ENCODE measurements around the gene WDR13. TPM values are rescaled to one million over a fixed set of nuclear protein-coding genes. Genes with fewer than 3 reads are reported as not detected.

Gene WDR13
- total RNA-seq, 1 experiment from 2014 or later = 91.3 TPM

DNA sequence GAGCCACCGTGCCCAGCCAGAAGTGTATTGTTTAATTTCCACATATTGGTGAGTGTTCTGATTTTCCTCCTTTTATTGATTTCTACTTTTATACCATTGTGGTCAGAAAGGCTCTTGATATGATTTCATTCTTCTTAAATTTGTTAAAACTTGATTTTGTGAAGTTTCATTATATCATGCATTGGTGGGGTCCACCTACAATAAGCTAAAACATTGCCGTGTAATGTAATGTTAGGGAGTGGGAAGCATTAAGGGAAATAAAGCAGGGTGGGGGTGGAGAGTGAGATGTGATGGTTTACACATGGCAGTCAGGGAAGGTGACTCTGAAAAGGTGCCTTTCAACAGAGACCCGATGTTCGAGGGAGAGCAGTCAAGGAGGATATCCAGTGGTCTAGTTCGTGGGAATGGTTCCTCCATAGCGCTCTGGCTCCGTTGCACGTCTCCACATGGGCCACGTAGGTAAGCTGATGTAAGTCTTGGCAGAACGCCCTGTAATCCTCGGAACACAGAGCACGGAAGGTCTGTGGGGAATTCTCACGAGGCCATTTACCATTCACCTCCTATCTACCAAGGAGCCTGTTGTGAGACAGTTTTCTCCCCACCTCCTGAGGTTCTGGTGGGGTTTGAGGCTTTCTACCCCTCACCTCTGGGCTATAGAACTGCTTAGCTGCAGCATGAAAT is 7.7 kb upstream of the WDR13 start:
- POLR2A ChIA-PET = no interaction called here
- H3K36me3 ChIP-seq (ENCODE audit: control insufficient read depth, insufficient read depth, low read length) = no peaks in the 10 kb centered on the region
- no TSS peak for BruUV-seq (replicated peaks)
- CTCF ChIA-PET = no interaction called here
- no peaks in the 10 kb centered on the region for H3K27me3 ChIP-seq (ENCODE audit: control insufficient read depth, insufficient read depth, low read length)
- in situ Hi-C loops (cut with HindIII; ENCODE audit: low pct_unique_long_range_greater_than_20kb, low sequenced_read_pairs) (no loop called here), intact Hi-C loops (cut with micrococcal nuclease; ENCODE audit: unreplicated experiment) (no loop called here)
- no peak overlapping the region for H3K27ac ChIP-seq (ENCODE audit: low read length)
- H3K9me3 ChIP-seq (ENCODE audit: control insufficient read depth, insufficient read depth, low read depth, low read length) = no peaks in the 10 kb centered on the region
- no peak for ATAC-seq
- no peak for DNase-seq (ENCODE audit: low read depth, low spot score)
- no peak overlapping the region for H3K4me3 ChIP-seq (ENCODE audit: low read depth in 2 of 2, low read length in 2 of 2)
- TF ChIP-seq, protein P1, sequence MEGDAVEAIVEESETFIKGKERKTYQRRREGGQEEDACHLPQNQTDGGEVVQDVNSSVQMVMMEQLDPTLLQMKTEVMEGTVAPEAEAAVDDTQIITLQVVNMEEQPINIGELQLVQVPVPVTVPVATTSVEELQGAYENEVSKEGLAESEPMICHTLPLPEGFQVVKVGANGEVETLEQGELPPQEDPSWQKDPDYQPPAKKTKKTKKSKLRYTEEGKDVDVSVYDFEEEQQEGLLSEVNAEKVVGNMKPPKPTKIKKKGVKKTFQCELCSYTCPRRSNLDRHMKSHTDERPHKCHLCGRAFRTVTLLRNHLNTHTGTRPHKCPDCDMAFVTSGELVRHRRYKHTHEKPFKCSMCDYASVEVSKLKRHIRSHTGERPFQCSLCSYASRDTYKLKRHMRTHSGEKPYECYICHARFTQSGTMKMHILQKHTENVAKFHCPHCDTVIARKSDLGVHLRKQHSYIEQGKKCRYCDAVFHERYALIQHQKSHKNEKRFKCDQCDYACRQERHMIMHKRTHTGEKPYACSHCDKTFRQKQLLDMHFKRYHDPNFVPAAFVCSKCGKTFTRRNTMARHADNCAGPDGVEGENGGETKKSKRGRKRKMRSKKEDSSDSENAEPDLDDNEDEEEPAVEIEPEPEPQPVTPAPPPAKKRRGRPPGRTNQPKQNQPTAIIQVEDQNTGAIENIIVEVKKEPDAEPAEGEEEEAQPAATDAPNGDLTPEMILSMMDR (IDR thresholded peaks at IDR 0.05) = no peak
- no peak for TF ChIP-seq SIN3A (IDR thresholded peaks at IDR 0.05; ENCODE audit: borderline replicate concordance, insufficient read depth, low read depth, low read length)
- TF ChIP-seq, protein P2, sequence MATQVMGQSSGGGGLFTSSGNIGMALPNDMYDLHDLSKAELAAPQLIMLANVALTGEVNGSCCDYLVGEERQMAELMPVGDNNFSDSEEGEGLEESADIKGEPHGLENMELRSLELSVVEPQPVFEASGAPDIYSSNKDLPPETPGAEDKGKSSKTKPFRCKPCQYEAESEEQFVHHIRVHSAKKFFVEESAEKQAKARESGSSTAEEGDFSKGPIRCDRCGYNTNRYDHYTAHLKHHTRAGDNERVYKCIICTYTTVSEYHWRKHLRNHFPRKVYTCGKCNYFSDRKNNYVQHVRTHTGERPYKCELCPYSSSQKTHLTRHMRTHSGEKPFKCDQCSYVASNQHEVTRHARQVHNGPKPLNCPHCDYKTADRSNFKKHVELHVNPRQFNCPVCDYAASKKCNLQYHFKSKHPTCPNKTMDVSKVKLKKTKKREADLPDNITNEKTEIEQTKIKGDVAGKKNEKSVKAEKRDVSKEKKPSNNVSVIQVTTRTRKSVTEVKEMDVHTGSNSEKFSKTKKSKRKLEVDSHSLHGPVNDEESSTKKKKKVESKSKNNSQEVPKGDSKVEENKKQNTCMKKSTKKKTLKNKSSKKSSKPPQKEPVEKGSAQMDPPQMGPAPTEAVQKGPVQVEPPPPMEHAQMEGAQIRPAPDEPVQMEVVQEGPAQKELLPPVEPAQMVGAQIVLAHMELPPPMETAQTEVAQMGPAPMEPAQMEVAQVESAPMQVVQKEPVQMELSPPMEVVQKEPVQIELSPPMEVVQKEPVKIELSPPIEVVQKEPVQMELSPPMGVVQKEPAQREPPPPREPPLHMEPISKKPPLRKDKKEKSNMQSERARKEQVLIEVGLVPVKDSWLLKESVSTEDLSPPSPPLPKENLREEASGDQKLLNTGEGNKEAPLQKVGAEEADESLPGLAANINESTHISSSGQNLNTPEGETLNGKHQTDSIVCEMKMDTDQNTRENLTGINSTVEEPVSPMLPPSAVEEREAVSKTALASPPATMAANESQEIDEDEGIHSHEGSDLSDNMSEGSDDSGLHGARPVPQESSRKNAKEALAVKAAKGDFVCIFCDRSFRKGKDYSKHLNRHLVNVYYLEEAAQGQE (IDR thresholded peaks at IDR 0.05; ENCODE audit: insufficient read depth in 1 of 2, low read depth in 2 of 2, low read length in 1 of 2) = no peak
- no peak for TF ChIP-seq POLR2AphosphoS5 (IDR thresholded peaks at IDR 0.05; ENCODE audit: low read depth, low read length)
- no peak for TF ChIP-seq TCF7L2 (IDR thresholded peaks at IDR 0.05; ENCODE audit: low read depth, low read length)
- peaks cover 3% of the 10 kb centered on the region; the same call in 1 of the 2 replicates for H3K4me1 ChIP-seq (ENCODE audit: control insufficient read depth, insufficient read depth, low read length)

DNA sequence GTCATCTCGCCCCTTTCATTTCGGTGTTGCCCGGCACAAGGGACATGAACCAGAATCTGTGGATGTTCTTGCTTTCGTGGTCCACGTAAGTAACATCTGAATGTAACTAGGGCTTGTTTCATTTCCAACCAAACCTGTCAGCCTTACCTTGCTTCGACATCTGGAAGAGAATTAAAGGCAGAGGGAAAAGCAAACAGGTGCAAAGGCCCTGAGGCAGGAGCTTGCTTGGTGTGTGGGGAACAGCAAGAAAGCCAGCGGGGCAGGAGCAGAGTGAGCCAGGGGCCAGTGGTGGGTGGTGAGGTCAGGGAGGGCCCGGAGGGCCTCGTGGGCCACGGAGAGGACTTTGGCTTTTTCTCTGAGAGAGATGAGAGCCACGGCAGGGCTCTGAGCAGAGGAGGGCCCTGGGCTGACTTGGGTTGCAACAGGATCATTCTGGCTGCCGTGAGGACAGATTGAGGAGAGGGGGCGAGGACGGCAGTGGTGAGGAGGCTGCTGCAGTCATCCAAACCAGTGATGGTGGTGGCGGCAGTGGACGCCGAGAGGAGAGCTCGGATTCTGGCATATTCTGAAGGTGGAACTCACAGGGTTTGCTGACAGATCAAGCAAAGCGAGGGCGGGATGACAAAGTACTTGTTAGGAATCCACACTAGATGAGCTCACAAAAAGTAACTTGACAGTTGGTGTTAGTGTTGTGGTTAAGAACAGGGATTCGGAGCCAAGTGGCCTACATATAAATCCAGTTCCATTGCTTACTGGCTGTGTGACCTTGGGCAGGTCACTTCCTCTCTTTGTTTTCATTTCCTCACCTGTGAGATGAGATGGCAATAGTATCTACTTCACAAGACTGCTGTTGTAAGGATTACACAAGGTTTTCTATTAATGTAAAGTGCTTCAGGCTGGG is 6.8 kb upstream of the WDR13 start:
- TF ChIP-seq, protein P1 (IDR thresholded peaks at IDR 0.05) = no peak
- TF ChIP-seq TCF7L2 (IDR thresholded peaks at IDR 0.05; ENCODE audit: low read depth, low read length) (no peak), SIN3A (IDR thresholded peaks at IDR 0.05; ENCODE audit: borderline replicate concordance, insufficient read depth, low read depth, low read length) (no peak), POLR2AphosphoS5 (IDR thresholded peaks at IDR 0.05; ENCODE audit: low read depth, low read length) (no peak)
- TF ChIP-seq, protein P2 (IDR thresholded peaks at IDR 0.05; ENCODE audit: insufficient read depth in 1 of 2, low read depth in 2 of 2, low read length in 1 of 2) = no peak
- Histone ChIP-seq H3K27me3 (ENCODE audit: control insufficient read depth, insufficient read depth, low read length) (no peaks in the 10 kb centered on the region), H3K4me1 (ENCODE audit: control insufficient read depth, insufficient read depth, low read length) (peaks cover 3% of the 10 kb centered on the region; the same call in 1 of the 2 replicates), H3K27ac (ENCODE audit: low read length) (no peak overlapping the region), H3K9me3 (ENCODE audit: control insufficient read depth, insufficient read depth, low read depth, low read length) (no peaks in the 10 kb centered on the region), H3K36me3 (ENCODE audit: control insufficient read depth, insufficient read depth, low read length) (no peaks in the 10 kb centered on the region), H3K4me3 (ENCODE audit: low read depth in 2 of 2, low read length in 2 of 2) (no peak overlapping the region)
- intact Hi-C loops (cut with micrococcal nuclease; ENCODE audit: unreplicated experiment) = no loop called here
- no peak for DNase-seq (ENCODE audit: low read depth, low spot score)
- CTCF ChIA-PET = no interaction called here
- in situ Hi-C loops (cut with HindIII; ENCODE audit: low pct_unique_long_range_greater_than_20kb, low sequenced_read_pairs) = no loop called here
- no TSS peak for BruUV-seq (replicated peaks)
- 0 out of 2 replicates have a peak, but pooled peaks have one; percentile 39 for ATAC-seq
- POLR2A ChIA-PET = no interaction called here
